HTERT RPE-1 (cell line): ENCODE measurements around the gene YIPF2.
"Not testable (repeated sequence)": the region's sequence is repeated elsewhere in the genome, so short reads cannot be mapped to it uniquely, and the experiment has no call there.

Experiments used
- in situ Hi-C: fragments of 300-500 bp; cut with MboI; formaldehyde crosslinking; loops from 4 replicates; pipeline ENCODE4 v1.14.3; 2020; ENCODE audit warnings: low sequenced_read_pairs

Gene YIPF2

DNA sequence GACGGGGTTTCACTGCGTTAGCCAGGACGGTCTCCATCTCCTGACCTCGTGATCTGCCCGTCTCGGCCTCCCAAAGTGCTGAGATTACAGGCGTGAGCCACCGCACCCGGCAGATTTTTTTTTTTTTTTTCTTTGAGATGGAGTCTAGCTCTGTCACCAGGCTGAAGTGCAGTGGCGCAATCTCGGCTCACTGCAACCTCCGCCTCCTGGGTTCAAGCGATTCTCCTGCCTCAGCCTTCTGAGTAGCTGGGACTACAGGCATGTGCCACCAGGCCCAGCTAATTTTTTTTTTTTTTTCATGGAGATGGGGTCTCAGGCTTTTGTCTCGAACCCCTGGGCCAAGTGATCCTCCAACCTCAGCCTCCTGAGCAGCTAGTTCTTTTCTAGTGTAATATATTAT is 13.2 kb upstream of the YIPF2 start:
- in situ Hi-C loops, result not testable (repeated sequence)

DNA sequence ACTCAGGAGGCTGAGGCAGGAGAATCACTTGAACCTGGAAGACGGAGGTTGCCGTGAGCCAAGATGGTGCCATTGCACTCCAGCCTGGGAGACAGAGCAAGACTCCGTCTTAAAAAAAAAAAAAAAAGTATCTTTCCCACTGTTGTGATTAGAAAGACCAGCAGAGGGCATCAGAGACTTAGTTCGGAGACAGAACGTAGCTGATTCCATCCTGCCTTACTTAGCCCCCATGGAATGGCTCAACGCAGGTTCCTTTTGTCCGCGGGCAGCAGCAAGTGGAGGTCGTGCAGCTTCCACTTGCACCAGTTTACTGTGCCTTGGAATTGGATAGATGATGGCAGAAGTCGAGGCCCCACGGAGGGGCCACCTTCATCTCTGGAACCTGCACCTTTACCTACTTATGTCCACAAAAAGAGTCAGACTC is 8.2 kb upstream of the YIPF2 start:
- in situ Hi-C loops, result no loop called here

DNA sequence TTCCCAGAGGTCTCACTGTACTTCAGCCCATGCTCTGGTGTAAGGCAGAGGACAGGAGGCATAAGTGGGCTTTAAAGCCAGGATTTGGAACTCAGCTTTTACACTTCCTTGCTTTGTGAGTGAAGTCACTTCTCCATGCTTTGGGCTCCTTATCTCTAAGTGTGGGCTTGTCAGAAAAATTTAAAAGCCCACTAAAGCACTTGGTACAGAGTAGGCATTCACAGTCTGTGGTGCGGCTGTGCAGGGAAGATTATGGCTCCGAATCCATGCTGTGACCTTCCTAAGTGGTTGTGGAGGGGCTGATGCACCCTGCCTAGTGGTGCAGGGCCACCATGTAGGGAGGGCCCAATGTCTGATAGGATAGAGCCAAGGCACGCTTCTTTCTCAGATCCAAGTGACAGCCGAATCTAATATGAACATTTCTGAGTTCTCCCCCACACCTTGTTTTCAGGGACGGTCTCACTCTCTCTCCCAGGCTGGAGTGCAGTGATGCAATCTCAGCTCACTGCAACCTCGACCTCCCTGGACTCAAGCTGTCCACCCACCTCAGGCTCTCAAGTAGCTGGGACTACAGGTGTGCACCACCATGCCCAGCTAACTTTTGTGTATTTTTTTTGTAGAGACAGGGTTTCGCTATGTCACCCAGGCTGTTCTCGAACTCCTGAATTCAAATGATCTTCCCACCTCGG is 7.1 kb upstream of the YIPF2 start:
- in situ Hi-C loops, result no loop called here

DNA sequence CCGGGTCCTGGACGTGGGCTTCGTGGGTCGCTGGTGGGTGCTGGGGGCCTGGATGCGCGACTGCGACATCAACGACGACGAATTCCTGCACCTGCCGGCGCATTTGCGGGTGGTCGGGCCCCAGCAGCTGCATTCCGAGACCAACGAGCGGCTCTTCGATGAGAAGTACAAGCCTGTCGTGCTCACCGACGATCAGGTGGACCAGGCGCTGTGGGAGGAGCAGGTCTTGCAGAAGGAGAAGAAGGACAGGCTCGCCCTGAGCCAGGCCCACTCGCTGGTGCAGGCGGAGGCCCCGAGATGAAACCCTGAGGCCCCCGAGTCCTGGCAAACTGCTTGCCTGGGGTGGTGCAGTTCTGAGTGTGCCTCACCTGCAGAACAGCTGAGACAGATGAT is 959 bp upstream of the YIPF2 start:
- in situ Hi-C loops, result no loop called here

DNA sequence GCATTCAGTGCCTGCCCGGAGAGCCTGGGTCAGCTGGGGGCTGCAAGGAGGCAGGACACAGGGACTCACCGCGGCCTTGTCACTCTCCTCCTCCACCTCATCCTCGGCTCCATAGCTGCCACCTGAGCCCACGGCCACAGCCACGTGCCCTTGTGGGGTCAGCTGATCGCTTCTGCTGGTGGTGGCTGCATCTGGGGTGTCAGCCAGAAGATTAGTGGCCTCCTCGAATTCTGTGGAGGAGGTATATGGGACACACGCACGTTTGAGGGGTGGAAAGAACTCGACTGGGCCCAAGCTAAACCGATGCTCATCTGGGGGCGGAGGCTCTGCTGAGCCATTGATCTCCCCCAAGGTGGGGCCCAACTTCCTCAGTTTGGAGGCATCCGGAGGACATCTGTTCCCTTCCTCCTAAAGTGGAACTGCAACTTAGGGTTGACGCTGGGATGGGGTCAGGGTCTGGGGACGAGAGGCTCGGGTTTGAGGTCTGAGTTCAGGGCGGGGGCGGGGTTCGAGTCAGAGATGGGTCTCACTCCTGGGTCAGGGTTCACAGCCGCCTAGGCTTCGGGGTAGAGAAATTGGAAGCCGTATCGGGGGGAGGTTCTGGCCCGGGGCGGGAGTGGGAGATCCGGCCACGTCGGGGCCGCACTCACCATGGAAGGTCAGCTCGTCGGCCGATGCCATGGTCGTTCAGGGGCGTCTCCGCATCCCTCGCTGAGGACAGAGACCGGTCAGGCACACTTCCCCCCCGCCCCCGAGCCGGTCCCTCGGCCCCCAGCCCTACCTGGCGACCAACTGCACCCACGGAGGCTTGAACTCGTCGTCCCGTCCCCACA is 493 bp downstream of the YIPF2 start:
- in situ Hi-C loops, result no loop called here

DNA sequence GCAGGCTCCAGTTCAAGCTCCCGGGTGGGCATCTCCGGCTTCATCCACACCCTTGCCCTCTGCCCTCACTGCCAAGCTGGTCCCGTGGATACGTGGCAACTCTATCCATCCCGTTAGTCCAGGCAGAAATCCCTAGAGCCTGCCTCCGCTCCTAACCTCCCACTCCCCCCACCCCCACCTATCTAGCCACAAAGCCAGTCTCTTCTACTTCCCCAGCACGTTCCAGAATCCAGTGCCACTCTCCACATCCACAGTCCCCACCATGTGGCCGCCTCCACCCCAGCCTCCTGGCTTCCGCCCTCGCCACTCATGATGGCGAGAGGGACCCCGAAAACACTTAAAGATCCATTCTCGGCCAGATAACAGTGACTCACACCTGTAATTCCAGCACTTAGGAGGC is 3.8 kb downstream of the YIPF2 start:
- in situ Hi-C loops, result no loop called here

DNA sequence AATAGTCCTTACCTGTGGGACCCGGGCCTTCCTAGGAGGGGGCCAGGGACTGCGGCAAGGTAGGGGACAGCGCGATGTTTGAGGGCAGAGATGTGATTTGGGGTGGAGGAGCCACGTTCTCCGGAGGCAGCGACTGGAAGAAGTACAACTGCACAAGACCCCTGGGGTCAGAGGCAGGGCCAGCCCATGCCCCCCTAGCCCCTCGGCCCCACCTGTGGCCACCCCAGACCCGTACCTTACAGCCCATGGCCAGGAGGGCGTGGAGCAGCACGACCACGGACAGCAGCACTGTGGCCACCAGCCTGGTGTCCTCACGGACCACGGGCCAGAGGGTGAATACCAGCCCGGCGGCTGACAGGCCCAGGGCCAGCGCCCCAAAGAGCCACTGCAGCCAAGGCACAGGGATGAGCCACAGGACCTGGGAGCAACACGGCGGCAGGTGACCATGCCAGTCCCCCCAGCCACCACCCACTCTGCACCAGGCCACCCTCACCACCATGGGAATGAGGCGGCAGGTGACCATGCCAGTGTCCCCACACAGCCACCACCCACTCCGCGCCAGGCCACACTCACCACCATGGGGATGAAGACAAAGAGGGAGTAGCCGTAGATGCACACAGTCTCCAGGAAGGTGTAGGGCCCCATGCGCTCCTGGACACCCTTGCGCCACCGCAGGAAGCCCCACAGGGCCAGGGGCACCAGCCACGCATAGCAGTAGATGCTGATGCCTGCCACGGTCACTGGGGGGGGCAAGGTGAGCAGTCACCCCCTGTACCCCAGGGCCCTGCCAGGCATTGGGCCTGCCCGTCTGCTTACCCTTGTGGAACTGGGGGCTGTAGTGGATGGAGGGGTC is 5.0 kb downstream of the YIPF2 start:
- in situ Hi-C loops, result no loop called here

DNA sequence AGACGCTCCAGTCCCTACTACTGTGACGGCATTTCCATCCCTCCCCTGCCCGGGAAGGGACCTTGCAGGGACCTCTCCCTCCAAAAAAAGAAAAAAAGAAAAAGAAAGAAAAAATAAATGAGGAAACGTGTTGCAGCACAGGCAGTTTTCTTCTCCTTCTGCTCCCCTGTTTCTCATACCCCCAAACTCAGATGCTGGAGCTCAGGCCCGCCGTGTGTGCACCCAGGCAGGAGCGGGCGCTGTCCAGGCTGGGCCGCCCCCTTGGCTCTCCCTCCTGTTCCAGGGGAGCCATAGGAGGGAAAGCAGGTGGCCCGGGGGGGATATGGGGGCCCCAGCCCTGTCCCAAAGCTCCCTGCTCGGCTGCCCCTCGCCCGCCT is 5.8 kb downstream of the YIPF2 start:
- in situ Hi-C loops, result no loop called here

DNA sequence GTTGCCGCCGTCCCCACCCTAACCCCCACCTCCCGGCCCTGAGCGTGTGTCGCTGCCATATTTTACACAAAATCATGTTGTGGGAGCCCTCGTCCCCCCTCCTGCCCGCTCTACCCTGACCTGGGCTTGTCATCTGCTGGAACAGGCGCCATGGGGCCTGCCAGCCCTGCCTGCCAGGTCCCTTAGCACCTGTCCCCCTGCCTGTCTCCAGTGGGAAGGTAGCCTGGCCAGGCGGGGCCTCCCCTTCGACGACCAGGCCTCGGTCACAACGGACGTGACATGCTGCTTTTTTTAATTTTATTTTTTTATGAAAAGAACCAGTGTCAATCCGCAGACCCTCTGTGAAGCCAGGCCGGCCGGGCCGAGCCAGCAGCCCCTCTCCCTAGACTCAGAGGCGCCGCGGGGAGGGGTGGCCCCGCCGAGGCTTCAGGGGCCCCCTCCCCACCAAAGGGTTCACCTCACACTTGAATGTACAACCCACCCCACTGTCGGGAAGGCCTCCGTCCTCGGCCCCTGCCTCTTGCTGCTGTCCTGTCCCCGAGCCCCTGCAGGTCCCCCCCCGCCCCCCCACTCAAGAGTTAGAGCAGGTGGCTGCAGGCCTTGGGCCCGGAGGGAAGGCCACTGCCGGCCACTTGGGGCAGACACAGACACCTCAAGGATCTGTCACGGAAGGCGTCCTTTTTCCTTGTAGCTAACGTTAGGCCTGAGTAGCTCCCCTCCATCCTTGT is 6.4 kb downstream of the YIPF2 start:
- in situ Hi-C loops, result no loop called here

DNA sequence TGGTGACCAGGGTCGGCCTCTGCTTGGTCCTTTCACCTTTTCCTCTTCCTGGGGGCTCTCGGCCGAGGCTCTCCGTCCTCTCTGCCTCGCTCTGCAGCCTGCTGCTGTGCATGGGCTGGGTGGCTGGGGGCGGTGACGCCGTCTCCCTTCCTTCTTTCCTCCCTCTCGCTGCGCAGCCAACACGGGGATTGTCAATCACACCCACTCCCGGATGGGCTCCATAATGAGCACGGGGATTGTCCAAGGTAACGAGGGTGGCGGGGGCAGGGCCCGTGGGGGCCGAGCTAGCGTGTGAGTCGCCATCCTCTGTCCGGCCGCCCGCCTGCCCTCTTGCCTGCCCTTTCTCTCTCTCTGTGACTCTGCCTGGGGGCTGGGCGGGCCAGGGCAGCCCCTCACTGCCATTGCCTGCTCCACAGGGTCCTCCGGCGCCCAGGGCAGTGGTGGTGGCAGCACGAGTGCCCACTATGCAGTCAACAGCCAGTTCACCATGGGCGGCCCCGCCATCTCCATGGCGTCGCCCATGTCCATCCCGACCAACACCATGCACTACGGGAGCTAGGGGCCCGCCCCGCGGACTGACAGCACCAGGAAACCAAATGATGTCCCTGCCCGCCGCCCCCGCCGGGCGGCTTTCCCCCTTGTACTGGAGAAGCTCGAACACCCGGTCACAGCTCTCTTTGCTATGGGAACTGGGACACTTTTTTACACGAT is 7.1 kb downstream of the YIPF2 start:
- in situ Hi-C loops, result no loop called here

DNA sequence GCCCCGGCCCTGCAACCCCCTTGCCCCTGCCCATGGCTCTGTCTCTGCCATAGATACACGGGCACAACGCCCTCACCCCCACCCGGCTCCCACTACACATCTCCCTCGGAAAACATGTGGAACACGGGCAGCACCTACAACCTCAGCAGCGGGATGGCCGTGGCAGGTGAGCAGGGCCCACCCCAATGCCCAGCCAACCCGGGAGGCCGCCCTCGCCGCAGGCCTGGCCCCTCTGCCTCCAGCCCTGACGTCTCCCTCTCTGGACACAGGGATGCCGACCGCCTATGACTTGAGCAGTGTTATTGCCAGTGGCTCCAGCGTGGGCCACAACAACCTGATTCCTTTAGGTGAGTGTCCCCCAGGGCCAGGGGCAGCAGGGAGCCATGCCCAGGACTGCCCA is 7.7 kb downstream of the YIPF2 start:
- in situ Hi-C loops, result no loop called here

DNA sequence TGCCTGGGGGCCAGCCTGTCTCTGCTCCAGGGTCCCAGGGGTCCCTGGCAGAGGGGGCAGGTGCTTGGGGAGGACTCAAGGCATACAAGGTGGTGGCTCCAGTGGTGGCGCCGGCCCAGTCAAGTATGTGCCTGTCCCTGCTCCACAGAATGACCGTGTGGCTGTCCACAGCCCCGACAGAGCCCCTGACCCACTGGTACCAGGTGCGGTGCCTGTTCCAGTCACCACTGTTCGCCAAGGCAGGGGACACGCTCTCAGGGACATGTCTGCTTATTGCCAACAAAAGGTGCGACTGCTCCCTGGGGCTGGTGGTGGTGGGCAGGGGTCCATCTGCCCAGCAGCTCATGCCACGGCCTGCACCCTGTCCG is 8.2 kb downstream of the YIPF2 start:
- in situ Hi-C loops, result no loop called here

DNA sequence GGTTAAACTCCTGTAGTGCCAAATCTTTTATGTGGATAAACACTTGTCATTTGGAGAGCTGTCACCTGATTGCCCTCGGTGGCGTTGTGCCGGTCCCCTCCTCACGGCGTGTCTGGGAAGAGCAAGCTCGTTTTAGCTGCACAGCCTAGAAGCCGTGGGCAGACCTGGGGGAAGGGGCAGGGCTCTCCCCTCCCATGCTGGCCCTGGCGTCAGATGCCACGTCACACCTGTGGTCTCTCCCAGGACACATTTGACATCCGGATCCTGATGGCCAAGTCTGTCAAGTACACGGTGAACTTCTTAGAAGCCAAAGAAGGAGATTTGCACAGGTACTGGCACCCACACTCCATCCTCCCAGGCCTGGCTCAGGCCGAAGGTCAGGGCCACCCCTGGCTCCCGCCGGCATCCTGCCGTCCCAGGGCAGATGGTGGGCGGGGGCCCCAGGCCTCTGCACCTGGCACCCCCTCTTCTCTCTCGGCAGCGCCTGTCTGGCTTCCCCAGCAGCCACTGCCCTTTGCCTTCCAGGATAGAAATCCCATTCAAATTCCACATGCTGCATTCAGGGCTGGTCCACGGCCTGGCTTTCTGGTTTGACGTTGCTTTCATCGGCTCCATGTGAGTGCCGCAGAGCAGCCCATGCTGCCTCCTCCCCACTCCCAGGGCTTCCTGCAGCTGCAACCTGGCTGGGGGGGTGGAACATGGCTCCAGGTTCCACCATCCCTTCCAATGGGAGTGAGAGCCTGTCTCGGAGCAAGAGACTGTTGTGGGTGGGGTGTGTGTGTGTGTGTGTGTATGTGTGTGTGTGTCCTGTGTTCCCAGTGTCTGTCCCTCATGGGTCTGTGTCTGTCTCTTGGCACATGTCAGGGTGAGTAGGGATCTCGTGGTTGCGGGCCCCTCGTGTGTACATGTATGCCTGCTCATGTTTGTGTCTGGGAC is 8.8 kb downstream of the YIPF2 start:
- in situ Hi-C loops, result no loop called here

DNA sequence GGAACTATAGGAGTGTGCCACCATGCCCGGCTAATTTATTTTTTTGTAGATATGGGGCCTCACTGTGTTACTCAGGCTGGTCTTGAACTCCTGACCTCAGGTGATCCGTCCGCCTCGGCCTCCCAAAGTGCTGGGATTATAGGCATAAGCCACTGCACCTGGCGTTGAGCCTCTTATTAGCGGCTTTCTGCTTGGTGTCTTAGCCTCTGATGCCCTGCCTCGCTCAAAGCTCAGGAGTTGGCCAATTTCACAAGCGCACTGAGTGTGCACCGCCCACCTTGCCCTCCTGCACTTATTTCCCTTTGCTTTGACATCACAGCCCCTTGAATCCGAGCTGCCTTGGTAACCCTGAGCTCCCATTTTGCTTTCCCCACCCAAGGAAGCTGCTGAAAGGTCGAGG is 10.1 kb downstream of the YIPF2 start:
- in situ Hi-C loops, result no loop called here

DNA sequence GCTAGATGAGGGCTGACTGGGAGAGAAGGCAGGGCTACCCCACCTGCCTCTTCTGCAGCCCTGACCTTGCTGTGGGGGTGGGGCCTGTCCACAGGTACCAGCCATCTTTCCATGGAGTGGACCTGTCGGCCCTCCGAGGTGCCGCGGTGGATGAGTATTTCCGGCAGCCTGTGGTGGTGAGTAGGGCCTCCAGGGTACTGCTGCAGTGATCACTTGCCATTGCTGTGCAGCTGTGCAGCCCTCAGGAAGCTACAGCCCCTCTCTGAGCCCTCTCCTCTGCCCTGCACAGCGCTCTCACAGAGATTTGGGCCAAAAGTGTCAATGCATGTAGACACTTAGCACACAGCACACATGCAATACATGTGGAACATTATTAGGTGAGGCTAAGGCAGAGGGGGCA is 11.8 kb downstream of the YIPF2 start:
- in situ Hi-C loops, result no loop called here

DNA sequence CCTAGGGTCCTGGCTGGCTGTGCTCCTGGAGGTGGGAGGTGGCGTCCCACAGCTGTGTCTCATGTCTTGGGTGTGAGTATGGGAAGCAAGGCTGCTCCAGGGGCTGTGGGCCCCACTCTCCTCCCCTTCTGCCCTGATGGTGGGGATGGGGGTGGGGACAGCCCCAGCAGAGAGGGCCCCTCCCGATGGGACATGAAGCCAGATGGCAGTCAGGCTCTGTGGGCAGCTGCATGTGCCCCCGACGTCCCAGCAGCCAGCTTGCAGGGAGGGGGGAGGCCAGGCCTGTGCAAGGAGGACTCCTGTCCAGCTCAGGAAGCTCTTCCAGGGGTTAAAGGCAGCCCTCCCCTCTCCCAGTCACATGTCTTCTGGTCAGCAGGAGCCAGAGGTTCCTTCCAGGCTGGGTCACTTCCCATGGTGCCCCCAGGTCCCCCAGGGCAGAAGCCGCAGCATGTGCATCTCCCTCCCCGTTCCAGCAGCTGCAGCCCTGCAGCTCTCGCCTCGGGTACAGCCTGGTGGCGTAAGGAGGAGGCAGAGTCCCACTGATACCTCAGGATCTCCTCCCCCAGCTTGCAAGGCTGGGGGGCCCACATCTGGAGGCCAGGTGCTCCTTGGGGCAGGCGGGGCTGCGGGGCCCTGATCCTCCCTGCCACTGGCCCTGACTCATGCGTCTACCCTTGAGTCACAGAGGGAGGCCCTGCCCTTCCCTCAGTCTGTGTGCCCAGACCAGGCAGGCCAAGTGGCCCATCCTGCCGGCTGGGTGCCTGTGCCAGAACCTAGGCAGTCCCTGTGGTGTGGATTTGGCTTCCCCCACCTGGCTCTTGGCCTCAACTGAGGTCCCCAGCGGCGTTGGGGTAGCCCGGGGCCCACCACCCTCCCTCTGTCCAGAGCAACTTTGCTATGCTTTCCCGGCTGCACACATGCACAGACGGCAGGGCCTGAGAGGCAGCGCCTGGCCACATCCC is 13.0 kb downstream of the YIPF2 start:
- in situ Hi-C loops, result no loop called here

DNA sequence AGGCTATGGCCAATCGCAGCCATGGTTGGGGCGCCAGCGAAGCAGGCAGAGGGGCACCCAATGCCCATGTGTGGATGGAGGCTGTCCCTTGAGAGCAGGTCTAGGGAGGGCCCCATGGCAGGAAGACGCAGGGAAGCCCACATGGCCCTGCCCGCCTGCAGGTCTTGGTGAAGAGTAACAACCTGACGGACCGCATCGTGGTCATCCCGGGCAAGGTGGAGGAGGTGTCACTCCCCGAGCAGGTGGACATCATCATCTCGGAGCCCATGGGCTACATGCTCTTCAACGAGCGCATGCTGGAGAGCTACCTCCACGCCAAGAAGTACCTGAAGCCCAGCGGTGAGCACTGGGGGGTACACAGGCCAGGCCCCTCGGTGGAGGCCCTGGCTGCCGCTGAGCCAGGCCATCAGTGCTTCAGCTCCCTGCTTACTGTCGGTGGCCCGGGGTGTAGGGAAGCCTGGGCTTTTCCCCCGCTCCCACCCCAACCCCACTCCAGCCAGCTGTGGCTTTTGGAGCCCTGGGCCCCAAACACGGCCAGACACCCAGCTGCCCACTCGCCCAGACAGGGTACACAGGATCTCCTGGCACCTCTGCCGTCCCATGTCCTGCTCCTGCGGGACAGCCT is 14.6 kb downstream of the YIPF2 start:
- in situ Hi-C loops, result no loop called here

DNA sequence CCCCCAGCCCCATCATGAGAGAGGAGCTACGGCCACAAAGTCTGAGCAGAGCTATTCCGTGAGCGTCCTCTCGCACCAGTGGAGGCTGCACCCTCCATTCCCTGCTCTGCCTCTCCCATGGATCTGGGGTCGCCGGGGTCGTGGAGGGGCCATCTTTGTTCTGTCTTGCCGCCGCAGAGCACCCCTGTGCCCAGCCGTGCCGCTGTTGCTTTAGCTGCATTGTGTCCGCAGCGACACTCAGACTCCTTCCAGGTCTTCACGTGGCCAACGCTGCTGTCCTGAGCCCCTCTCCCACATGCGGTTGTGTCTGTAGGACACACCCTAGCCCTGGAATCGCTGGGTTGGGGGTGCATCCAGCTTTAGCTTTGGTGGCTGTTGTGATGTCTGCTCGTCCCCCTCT is 15.8 kb downstream of the YIPF2 start:
- in situ Hi-C loops, result no loop called here
